ENCODE results near the gene C1orf198.

GRCh38 chr1:230836793-230837192, 31.5 kb downstream of the C1orf198 start:
- TF ChIP-seq, protein P1, sequence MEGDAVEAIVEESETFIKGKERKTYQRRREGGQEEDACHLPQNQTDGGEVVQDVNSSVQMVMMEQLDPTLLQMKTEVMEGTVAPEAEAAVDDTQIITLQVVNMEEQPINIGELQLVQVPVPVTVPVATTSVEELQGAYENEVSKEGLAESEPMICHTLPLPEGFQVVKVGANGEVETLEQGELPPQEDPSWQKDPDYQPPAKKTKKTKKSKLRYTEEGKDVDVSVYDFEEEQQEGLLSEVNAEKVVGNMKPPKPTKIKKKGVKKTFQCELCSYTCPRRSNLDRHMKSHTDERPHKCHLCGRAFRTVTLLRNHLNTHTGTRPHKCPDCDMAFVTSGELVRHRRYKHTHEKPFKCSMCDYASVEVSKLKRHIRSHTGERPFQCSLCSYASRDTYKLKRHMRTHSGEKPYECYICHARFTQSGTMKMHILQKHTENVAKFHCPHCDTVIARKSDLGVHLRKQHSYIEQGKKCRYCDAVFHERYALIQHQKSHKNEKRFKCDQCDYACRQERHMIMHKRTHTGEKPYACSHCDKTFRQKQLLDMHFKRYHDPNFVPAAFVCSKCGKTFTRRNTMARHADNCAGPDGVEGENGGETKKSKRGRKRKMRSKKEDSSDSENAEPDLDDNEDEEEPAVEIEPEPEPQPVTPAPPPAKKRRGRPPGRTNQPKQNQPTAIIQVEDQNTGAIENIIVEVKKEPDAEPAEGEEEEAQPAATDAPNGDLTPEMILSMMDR (IDR thresholded peaks at IDR 0.05): no peak
- TF ChIP-seq POLR2A (IDR thresholded peaks at IDR 0.05): no peak

Data from heart left ventricle (tissue), 13 donors.